Measurements from ENCODE around the gene LITAF. TPM values are rescaled to one million over a fixed set of nuclear protein-coding genes. Genes with fewer than 3 reads are reported as not detected.
A peak's percentile ranks its signal among the peaks of the same experiment; 100 is the strongest.

LITAF gene
- total RNA-seq, 1 experiment from 2014 or later = 73.0 TPM

GRCh38 chr16:11570258-11570657 is 16.5 kb downstream of the LITAF start (continued):
- TF ChIP-seq, protein P1, sequence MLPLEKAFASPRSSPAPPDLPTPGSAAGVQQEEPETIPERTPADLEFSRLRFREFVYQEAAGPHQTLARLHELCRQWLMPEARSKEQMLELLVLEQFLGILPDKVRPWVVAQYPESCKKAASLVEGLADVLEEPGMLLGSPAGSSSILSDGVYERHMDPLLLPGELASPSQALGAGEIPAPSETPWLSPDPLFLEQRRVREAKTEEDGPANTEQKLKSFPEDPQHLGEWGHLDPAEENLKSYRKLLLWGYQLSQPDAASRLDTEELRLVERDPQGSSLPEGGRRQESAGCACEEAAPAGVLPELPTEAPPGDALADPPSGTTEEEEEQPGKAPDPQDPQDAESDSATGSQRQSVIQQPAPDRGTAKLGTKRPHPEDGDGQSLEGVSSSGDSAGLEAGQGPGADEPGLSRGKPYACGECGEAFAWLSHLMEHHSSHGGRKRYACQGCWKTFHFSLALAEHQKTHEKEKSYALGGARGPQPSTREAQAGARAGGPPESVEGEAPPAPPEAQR (CRISPR knock-in tag; IDR thresholded peaks at IDR 0.05) = no peak

GRCh38 chr16:11566398-11566797 is 20.3 kb downstream of the LITAF start:
- CTCF ChIA-PET = interaction anchor here (1.0 kb wide), 1 partner anchor 34 kb away, joined by 3 read pairs; no protein-coding TSS in a partner anchor
- Mint-ChIP-seq H3K27ac (peak overlapping the region; percentile 64), H3K4me1 (peaks cover 38% of the 10 kb centered on the region), H3K27me3 (ENCODE audit: low read depth) (no peaks in the 10 kb centered on the region), H3K4me3 (no peak overlapping the region), H3K36me3 (no peaks in the 10 kb centered on the region), H3K9me3 (no peaks in the 10 kb centered on the region)
- TF ChIP-seq, protein P2, sequence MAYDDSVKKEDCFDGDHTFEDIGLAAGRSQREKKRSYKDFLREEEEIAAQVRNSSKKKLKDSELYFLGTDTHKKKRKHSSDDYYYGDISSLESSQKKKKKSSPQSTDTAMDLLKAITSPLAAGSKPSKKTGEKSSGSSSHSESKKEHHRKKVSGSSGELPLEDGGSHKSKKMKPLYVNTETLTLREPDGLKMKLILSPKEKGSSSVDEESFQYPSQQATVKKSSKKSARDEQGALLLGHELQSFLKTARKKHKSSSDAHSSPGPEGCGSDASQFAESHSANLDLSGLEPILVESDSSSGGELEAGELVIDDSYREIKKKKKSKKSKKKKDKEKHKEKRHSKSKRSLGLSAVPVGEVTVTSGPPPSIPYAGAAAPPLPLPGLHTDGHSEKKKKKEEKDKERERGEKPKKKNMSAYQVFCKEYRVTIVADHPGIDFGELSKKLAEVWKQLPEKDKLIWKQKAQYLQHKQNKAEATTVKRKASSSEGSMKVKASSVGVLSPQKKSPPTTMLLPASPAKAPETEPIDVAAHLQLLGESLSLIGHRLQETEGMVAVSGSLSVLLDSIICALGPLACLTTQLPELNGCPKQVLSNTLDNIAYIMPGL (CRISPR knock-in tag; IDR thresholded peaks at IDR 0.05) = no peak
- TF ChIP-seq SOX15 (CRISPR knock-in tag; IDR thresholded peaks at IDR 0.05) (no peak), ATF1 (CRISPR knock-in tag; IDR thresholded peaks at IDR 0.05) (no peak), RELA (CRISPR knock-in tag; IDR thresholded peaks at IDR 0.05; ENCODE audit: borderline replicate concordance) (no peak), ETV6 (CRISPR knock-in tag; IDR thresholded peaks at IDR 0.05) (no peak), ARID4B (CRISPR knock-in tag; IDR thresholded peaks at IDR 0.05; ENCODE audit: borderline replicate concordance) (no peak), NFE2L1 (CRISPR knock-in tag; IDR thresholded peaks at IDR 0.05) (no peak), SMAD4 (CRISPR knock-in tag; IDR thresholded peaks at IDR 0.05) (no peak), ZNF281 (CRISPR knock-in tag; IDR thresholded peaks at IDR 0.05) (no peak), ZNF121 (CRISPR knock-in tag; IDR thresholded peaks at IDR 0.05) (no peak), TEAD4 (CRISPR knock-in tag; IDR thresholded peaks at IDR 0.05) (no peak)
- TF ChIP-seq, protein P3, sequence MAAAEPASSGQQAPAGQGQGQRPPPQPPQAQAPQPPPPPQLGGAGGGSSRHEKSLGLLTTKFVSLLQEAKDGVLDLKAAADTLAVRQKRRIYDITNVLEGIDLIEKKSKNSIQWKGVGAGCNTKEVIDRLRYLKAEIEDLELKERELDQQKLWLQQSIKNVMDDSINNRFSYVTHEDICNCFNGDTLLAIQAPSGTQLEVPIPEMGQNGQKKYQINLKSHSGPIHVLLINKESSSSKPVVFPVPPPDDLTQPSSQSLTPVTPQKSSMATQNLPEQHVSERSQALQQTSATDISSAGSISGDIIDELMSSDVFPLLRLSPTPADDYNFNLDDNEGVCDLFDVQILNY (CRISPR knock-in tag; IDR thresholded peaks at IDR 0.05) = no peak
- ATAC-seq = no peak
- no peak for DNase-seq (ENCODE audit: low spot score)
- POLR2A ChIA-PET = no interaction called here
